HG03175 (cell line): Measurements from ENCODE around the gene HCCS.
"Not testable (repeated sequence)": the region's sequence is repeated elsewhere in the genome, so short reads cannot be mapped to it uniquely, and the experiment has no call there.

Experiments
- ATAC-seq: cut with Tn5 transposase; IDR thresholded peaks from one replicate; pipeline ENCODE4 v1.9.1; 2021; ENCODE audit warnings: mild to moderate bottlenecking, moderate library complexity; ENCODE audit not compliant: unreplicated experiment

Gene HCCS

DNA sequence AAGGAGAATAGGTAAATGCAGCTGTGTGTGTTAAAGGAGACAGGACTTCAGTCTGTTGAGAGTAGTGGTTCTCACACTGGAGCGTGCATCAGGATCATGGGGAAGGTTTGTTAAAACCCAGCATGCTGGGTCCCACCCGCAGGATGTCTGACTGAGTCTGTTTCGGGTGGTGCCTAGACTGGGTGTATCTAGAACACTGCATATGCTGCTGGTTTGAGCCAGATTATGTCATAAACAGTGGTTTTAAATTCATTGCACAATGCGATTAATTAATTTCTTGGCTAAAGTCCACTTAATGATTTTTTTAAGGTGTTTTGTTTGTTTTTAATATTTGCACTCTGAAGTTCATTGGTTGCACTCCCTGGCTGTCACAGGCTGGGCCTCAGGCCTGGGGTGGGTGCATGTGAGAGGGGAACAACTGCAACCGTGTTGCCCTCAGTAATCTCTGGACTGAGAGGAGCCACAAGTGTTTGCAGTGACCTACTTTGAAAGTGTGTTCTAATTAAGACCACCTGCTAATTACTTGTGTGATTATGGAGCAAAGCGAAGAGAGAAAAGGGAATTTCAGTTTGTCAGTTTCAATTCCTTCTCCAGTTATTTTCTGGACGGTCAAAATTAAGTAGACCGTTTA lies 8.3 kb downstream of the HCCS start:
- ATAC-seq, result no peak

DNA sequence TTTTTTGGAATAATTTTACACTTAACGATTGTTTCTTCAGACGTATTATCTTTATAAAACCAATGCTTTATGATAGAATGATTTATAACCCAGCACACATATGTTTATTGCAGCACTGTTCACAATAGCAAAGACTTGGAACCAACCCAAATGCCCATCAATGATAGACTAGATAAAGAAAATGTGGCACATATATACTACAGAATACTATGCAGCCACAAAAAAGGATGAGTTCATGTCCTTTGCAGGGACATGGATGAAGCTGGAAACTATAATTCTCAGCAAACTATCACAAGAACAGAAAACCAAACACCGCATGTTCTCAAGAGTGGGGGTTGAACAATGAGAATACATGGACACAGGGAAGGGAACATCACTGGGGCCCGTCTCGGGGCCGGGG lies 12.0 kb downstream of the HCCS start:
- ATAC-seq, result not testable (repeated sequence)

DNA sequence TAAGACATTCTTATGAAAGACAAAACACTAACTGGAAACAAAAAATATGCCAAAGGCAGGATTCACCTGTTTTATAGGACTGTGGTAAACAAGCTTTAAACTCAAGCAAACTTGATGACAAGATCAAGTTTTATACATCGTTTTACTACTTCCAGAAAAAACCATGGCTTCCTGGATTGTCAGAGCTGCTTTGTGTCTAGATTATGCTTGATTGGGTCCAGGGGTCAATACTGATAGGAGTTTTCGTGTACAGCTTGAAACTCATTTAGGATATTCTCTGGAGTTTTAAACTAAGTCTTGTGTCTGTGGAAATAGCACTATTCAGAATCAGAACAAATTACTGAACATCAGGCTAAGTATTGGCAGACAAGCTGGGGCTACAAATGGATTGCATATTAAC lies 13.0 kb downstream of the HCCS start:
- ATAC-seq, result no peak

DNA sequence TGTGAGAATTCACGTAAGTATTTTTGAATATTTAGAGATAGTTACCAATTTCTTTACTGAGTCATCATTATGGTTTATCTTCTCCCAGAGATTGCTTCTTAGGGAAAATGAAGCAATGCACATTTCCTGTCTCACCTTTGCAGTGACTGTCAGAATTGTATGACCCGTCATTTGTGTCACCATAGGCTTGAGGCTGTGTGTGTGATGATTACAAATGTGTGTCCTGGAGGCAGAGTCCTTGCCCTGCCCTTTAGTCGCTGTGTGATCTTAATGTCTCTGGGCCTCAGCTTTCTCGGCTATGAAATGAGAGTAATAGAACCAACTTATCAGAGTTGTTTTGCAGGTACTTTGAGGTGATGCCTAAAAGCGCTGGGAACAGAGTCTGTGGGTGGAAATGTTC lies 13.9 kb downstream of the HCCS start:
- no peak for ATAC-seq

DNA sequence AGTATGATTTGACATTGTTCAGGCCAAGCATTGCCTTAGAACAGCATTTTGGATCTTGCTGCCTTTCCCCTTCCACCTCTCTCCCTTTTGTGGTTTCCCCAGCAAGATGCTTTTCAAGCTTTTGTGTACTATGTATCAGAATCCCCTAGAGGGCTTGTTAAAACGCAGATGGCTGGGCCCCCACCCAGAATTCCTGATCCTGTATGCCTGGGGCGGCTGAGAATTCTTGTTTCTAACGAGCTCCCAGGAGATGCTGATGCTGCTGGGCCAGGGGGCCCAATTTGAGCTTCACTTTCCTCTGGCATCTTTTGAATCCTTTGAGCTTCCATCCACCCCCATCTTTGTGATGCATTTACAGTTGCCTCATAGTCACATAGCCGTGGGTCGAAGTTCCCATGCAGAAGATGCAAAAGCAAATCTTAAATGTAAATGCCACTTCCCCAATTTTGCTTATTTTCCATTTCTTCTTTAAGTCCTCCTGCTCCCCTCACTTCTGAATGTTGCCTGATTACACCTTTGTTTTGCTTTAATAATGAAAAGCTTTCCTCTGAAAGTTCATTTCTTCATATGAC lies 18.5 kb downstream of the HCCS start:
- ATAC-seq, result no peak

DNA sequence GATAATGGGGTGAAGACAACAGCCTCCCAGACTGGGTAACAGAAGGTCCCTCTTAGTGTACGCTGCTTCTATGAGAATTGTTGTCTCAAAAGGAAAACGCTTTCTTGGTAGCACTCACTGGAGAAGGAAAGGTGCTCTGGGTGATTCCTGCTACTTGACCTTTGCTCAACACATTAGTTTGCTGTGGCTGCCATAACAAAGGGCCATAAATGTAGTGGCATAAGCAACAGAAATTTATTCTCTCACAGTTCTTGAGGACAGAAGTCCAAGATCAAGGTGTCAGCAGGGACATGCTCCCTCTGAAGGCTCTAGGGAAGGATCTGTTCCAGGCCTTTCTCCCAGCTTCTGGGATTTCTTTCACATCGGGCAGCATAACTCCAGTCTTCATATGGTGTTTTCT lies 19.0 kb downstream of the HCCS start:
- ATAC-seq, result no peak

DNA sequence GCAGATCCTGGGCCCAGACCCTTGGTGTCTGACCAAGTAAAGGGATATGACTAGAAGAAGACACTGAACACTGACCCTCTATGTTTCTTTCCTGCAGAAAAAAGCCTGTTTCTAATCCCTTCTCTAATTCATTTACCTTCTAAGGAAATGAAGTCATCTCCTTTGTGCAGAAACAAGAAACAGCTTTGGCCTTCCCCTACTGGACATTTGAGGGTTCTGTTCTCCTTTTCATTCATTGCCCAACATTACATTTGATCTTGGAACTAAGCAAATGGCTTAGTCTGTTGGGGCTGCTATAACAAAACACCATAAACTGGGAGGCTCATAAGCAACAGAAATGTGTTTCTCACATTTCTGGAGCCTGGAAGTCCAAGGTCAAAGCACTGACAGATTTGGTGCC lies 20.0 kb downstream of the HCCS start:
- no peak for ATAC-seq

DNA sequence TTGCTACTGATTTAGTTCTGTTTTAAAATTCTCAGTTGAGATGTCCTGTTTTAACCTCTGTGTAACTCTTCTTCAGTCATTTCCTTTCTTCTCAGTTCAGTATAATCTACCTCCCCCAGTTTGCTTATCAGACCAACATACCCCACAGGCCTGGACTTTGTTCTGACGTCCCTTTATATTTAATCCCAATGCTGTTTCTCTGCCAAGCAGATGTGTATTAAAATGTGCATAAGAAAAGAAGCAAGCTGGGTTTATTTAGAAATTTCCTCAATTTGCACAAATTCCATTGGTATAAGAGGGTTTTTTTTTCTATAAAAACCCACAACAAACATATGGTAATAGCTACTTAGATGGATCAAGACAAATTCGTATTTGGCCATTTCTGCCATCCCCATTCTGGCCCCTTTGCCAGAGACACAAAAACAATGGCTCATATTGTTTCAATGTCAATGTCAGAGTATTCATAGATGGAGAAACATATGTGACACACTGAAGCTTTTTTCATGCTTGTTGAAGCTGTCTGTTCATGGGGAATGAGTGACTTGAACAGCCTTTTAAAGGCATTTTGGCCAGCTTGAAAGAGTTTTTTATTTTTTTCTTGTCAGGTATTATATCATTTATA lies 24.5 kb downstream of the HCCS start:
- ATAC-seq, result no peak

DNA sequence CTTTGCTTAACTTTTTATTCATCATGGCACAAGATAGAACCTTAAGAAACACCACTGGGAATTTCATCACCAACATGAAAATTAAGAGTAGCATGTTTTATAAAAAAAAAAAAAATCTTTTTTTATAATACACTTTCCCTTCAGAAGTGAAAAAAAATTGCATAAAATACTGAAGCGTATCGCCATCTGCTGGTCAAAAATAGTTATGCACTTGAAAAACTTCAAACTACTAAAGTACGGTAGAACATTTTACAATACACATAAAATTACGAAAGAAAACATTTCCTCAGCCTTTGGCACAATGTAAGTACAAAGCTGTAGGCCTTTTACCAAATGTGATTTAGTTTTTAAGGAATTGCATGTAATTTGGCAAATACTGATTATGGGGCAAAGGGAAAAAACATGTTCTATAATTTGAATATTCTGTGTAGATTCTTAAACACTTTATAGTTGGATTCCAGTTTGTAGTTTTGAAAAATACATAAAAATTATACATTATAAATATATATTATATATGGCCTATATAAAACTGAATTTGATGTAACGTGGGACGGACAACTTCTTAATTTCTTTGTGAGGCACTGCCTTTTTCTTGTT lies 26.5 kb downstream of the HCCS start:
- no peak for ATAC-seq

DNA sequence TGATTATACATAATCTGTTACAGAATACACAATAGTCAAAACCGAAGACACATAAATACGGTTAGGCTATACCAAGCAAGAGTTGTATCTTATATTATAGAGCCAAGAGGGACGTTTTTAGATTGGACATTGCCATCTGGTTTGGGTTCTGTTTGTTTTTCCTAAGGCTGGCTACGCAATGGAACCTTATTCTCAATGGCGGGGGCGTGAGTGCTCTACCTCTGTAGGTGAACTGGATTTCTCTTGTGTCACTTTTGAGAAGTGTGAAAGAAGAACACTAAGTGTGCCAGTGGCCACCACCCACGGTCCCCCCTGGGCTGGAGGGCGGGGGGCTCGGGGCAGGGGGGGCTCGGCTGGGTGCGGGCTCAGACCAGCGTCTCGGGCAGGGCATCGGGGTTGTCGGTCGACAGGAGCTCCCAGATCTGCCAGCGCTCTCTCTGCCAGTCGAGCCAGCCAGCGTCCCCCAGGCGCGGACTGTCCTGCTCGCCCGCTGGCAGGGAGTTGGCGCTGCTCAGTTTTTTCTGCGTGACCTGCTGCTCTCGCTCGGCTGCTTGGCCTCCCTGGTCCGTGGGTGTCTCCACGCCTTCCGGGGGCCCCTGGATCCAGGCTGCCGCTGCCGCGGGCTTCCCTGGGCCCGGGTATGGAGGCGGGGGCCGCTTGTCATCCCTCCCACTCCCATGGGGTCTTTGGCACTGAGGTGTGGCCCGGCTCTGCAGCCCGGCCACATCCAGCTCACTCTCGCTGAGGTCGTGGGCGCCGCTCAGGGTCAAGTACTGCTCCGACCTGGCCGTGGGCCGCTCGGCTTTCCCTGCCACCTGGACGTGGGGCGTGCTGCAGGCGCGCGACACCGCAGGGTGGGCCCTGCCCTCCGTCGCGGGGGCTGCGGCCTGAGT lies 27.6 kb downstream of the HCCS start:
- ATAC-seq, result no peak

DNA sequence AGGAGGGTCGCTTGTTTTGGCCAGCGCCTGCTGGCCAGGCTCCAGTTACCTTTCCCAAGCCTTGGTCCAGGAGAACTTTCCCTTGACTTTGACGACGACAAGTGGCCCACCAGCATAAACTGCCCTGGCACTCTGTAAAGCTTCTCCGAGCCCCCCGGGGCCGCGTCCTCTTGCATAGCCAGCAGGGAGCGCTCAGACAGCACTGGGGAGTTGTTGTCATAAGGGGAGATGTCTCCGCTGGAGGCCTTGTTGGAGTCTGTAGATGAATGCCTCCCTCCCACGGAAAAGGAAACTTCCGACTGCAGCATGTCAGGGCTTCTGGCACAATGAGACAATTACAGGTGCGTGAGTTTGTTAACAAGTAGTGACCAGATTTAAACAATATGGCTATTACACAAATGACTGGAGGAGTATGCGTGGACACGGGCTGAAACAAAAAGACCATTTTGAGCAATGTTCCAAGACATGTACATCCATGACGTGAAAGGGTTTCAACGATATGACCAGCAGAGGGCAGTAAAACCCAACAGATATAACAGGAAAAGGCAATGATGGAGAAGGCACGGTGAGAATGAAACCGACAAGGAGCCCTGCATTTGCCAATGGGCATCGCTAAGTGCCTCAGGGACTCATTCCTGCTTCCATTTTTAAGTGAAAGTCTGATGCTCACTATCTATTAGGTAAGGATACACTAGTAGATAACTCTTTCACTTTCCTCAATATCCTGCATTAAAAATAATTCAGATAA lies 33.0 kb downstream of the HCCS start:
- ATAC-seq, result peak; percentile 86

DNA sequence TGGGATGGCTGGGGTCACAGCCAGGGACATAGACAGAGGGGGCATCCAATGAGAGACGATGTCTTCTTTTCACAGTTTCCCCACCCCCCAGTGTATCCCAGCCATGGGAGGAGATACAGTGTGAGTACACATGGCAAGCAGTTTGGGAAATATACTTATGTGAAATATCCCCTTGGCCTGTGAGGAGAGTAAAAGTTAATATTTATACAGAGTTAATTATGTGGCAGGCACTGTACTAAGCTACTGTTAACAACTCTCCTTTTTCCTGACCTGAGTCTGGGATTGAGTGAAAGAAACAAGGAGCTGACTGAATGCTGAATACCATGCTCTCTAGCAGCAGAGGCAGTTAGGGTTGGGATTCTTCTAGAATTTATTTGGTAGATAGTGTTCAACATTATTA lies 35.3 kb downstream of the HCCS start:
- ATAC-seq, result no peak

DNA sequence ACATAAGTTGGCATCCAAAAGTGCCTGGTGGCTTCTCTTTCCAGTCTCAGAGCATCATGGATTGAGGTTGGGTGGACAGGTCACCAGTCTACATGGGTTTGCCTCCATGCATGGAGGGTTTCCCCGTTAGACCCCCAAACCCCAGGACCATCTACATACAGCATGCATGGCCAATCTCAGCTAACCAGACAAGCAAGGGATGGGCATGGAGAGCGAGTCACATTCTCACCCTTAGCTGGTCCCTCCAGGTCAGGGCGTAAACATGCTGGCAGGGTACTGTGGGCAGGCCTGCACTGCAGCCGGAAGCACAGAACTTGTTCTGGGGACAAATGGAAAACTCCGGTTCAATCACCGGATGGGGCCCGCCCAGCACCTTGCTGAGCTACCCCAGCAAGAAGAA lies 37.3 kb downstream of the HCCS start:
- no peak for ATAC-seq

DNA sequence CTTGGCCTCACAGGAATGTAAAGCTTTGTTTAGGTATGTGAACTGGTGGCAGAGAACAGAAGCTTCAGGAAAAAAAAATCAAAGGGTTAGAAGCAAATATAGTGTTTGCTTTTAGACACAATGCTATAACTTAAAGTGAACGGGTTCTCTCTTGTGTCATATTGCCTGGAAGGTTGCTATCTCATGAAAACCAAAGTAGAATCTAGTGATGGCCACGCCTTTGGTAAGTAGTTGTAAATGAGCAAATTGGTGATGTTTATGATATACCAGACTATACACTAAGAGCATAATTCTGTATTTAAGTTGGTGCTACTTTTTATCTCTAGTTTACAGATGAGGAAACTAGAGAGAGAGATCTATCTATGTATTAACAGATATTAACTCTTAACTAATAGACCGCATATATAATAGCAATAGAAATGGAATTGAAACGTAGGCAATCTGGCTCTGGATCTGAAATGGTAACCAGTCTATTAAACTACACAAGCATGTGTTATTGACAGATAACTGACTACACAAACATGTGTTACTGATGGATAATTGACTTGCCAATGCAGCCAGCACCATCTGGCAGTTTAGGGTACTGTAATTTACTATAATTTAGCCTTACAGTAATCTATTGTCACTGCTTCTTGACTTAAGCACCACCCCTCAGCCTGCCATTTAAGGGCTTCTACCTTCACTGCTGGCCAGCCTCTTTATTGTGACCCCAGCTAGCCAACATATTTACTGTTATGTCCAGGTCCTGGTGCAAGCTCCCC lies 40.8 kb downstream of the HCCS start:
- ATAC-seq, result no peak

DNA sequence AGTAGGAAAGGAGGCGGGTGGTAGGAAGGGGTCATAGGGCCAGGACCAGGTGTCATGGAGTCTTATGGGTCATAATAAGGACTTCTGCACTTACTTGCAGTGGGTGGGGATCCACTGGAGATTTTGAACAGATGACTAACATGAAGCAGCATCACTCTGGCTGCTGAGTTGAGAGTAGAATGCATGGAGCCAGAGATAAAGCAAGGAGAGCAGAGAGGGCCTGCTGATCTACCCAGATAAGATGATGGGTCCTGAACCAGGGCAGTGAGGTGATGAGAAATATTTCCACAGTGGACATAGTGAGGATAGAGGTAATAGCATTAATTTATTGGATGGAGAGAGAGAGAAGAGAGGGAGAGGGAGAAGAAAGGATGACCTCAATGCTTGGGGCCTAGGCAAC lies 48.0 kb downstream of the HCCS start:
- ATAC-seq, result no peak

DNA sequence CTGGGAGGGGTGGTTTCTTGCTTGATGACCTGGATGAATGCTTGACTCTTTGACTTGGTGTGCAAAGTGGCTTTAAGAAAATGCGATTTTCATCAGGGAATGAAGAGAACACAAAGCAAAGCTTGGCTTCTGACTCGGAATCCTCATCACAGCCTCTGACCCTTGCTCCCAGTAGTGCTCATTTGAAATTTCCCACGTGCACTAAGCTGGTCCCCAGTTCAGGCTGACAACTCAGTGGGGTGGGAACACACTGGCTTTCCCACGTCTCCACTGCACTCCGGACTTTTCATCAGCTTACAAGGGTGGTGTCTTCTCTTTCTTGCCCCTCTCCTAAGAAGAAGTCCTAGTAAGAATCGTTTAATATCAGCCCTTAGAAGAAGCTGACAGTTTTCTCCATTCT lies 53.3 kb downstream of the HCCS start:
- no peak for ATAC-seq

DNA sequence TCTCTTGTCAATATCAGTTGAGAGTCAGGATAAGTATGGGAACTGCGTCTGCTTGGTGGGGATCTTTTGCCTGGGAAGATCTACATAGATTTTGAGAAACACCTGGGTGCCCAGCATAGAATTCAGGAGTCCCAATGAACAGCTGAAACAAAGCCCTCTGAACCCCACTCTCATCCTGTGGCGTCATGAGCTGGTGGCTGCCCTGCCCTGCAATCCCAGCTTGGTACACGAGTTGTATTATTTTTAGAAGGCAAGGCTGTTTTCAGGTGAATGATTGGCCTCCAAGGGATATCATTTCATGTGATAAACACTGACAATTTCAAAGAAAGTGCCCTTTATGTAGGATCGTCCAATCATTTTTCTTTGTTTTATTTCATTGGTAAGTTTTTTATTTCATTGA lies 60.8 kb downstream of the HCCS start:
- no peak for ATAC-seq

DNA sequence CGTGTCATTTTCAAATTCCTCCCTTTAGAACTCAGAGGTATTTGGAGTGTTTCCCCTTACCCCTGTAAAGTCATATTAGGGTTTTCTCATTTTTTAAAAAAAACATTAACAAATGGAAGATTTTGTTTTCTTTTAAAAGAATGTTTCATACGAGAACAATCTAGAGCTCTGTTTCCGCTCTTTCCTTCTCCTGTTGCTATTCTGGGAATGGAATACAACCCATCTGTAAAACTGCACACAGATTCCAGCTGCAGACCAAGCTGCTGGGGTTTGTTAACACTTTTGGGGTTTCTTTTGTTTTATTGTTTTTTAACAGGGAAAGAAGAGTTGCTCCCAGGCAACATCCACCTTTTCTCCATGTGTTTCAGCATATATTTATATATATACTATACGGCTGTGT lies 61.3 kb downstream of the HCCS start:
- no peak for ATAC-seq
